GM12891 (cell line): ENCODE measurements around the gene RBFOX2.

Experiments
- POLR2A ChIP-seq: IDR thresholded peaks from 2 replicates; pipeline ENCODE4 v1.6.1; 2011; ENCODE audit warnings: low read depth, low read length, control low read depth
- POLR2AphosphoS5 ChIP-seq: IDR thresholded peaks from 2 replicates; pipeline ENCODE4 v1.6.1; 2011; ENCODE audit warnings: low read depth, low read length, control low read depth

DNA sequence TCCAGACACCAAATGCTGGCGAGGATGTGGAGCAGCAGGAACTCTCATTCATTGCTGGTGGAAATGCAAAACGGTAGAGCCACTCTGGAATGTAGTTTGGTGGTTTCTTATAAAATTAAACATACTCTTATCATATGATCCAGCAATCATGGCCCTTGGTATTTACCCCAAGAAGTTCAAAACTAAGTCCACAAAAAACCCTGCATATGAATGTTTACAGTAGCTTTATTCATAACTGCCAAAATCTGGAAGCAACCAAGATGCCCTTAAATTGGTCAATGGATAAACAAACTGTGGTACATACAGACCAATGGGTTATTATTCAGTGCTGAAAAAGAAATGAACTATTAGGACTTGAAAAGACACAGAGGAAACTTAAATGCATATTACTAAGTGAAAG, 223.2 kb downstream of the RBFOX2 start:
- TF ChIP-seq POLR2A: no peak
- no peak for TF ChIP-seq POLR2AphosphoS5
